ENCODE results near the gene EMID1. TPM values are rescaled to one million over a fixed set of nuclear protein-coding genes. Genes with fewer than 3 reads are reported as not detected.
"Not testable (repeated sequence)": the region's sequence is repeated elsewhere in the genome, so short reads cannot be mapped to it uniquely, and the experiment has no call there.

EMID1 gene
- total and polyA plus RNA-seq, 7 donors: 0.13 to 1.3 (median 0.58) TPM

GRCh38 chr22:29243874-29244446 is 38.3 kb downstream of the EMID1 start:
- H3K4me3 ChIP-seq: no peak overlapping the region
- intact Hi-C loops (cut with DNase I): loop anchor here (5.0 to 10.0 kb wide), 4 partner anchors 92 to 609 kb away; partner anchors contain the start of gene C22orf31 (in 1 of the 2)

GRCh38 chr22:29244785-29245625 is 39.3 kb downstream of the EMID1 start:
- WGBS, 3 donors: 62 to 67% (median 62%) methylated on average over 7 of the region's 7 CpGs
- no peaks in the 10 kb centered on the region for H3K27me3 ChIP-seq (ENCODE audit: insufficient read depth in 3 of 3, low read length in 2 of 3)
- no peak overlapping the region for H3K27ac ChIP-seq
- H3K4me3 ChIP-seq: no peak overlapping the region
- H3K9me3 ChIP-seq: no peaks in the 10 kb centered on the region
- intact Hi-C loops (cut with DNase I): loop anchor here (5.0 to 10.0 kb wide), 5 partner anchors 93 to 610 kb away; partner anchors contain the start of gene C22orf31 (in 1 of the 2)
- ATAC-seq: peak; percentile 21 to 48 (median 26)
- no peak for TF ChIP-seq CTCF (IDR thresholded peaks at IDR 0.05)
- peak in 1 of 2 donors; percentile 35 for DNase-seq
- H3K4me1 ChIP-seq: no peaks in the 10 kb centered on the region
- H3K36me3 ChIP-seq (ENCODE audit: insufficient read depth in 1 of 2, low read depth in 1 of 2): no peaks in the 10 kb centered on the region

More at GRCh38 chr22:29243874-29244446, 38.3 kb downstream of the EMID1 start:
- Histone ChIP-seq H3K36me3 (ENCODE audit: insufficient read depth in 1 of 2, low read depth in 1 of 2) (no peaks in the 10 kb centered on the region), H3K27me3 (ENCODE audit: insufficient read depth in 3 of 3, low read length in 2 of 3) (no peaks in the 10 kb centered on the region), H3K9me3 (no peaks in the 10 kb centered on the region), H3K27ac (no peak overlapping the region), H3K4me1 (no peaks in the 10 kb centered on the region)
- no peak for TF ChIP-seq CTCF (IDR thresholded peaks at IDR 0.05)
- ATAC-seq (no peak), DNase-seq (no peak)
- WGBS, 3 donors: 86 to 92% (median 88%) methylated on average over 11 of the region's 11 CpGs

GRCh38 chr22:29245626-29246385 is 40.1 kb downstream of the EMID1 start:
- Histone ChIP-seq H3K9me3 (no peaks in the 10 kb centered on the region), H3K4me3 (no peak overlapping the region), H3K27ac (no peak overlapping the region), H3K27me3 (ENCODE audit: insufficient read depth in 3 of 3, low read length in 2 of 3) (no peaks in the 10 kb centered on the region), H3K4me1 (no peaks in the 10 kb centered on the region), H3K36me3 (ENCODE audit: insufficient read depth in 1 of 2, low read depth in 1 of 2) (no peaks in the 10 kb centered on the region)
- intact Hi-C loops (cut with DNase I): loop anchor here (5.0 to 10.0 kb wide), 4 partner anchors 181 to 611 kb away; partner anchors contain the start of gene C22orf31 (in 1 of the 2)
- DNase-seq: peak; percentile 63 to 82
- ATAC-seq: peak; percentile 87 to 96 (median 92)
- TF ChIP-seq CTCF (IDR thresholded peaks at IDR 0.05): peak; percentile 96
- 44 to 47% (median 46%) methylated on average over 11 of the region's 11 CpGs for WGBS, 3 donors

GRCh38 chr22:29247891-29248290 is 42.2 kb downstream of the EMID1 start:
- not testable (repeated sequence) for H3K27ac ChIP-seq; H3K9me3 ChIP-seq; H3K4me3 ChIP-seq; ATAC-seq; DNase-seq; H3K27me3 ChIP-seq (ENCODE audit: insufficient read depth in 3 of 3, low read length in 2 of 3); H3K4me1 ChIP-seq; H3K36me3 ChIP-seq (ENCODE audit: insufficient read depth in 1 of 2, low read depth in 1 of 2)
- intact Hi-C loops (cut with DNase I): loop anchor here (5.0 to 10.0 kb wide), 4 partner anchors 183 to 613 kb away; partner anchors contain the start of gene C22orf31 (in 1 of the 2)
- 96% methylated on average over 10 of the region's 10 CpGs for WGBS, 3 donors

Data from psoas muscle (tissue), 8 donors.